OCI-LY3 (cell line): Measurements from ENCODE around the gene SFXN1.
"Not testable (repeated sequence)": the region's sequence is repeated elsewhere in the genome, so short reads cannot be mapped to it uniquely, and the experiment has no call there.

Source experiments
- H2AFZ ChIP-seq: fragments of 200-600, 300-600 bp; shearing (Covaris generic); 2 replicates; pipeline ENCODE4 v1.6.0; 2014; ENCODE audit warnings: antibody characterized with exemption, low read depth, low read length
- H3K27ac ChIP-seq: fragments of 200-600, 300-600 bp; sonication (generic); 2 replicates; pipeline ENCODE4 v1.5.1; 2014; ENCODE audit warnings: mild to moderate bottlenecking, low read length, moderate library complexity, mixed read lengths
- H3K27me3 ChIP-seq: fragments of 200-600, 300-600 bp; sonication (generic); 2 replicates; pipeline ENCODE4 v1.6.1; 2014; ENCODE audit warnings: low read depth, low read length, mixed read lengths
- H3K36me3 ChIP-seq: fragments of 200-600, 300-600 bp; sonication (generic); replicated peaks from 2 replicates; pipeline ENCODE3; 2014; ENCODE audit warnings: low read depth, low read length, mixed read lengths
- H3K4me1 ChIP-seq: fragments of 300-600, 200-600 bp; sonication (generic); 2 replicates; pipeline ENCODE4 v1.6.1; 2014; ENCODE audit warnings: low read length, mixed read lengths
- H3K4me2 ChIP-seq: fragments of 200-600, 300-600 bp; sonication (generic); 2 replicates; pipeline ENCODE4 v1.6.1; 2014; ENCODE audit warnings: low read length, mixed read lengths
- H3K4me3 ChIP-seq: fragments of 300-600, 200-600 bp; sonication (generic); 2 replicates; pipeline ENCODE4 v1.5.1; 2014; ENCODE audit warnings: antibody characterized with exemption, mild to moderate bottlenecking, low read length, moderate library complexity
- H3K79me2 ChIP-seq: fragments of 300-600, 200-600 bp; shearing (Covaris generic); 2 replicates; pipeline ENCODE4 v1.6.1; 2014; ENCODE audit warnings: mild to moderate bottlenecking, low read length, mixed read lengths
- H3K9ac ChIP-seq: fragments of 300-600, 200-600 bp; shearing (Covaris generic); 2 replicates; pipeline ENCODE4 v1.6.0; 2014; ENCODE audit warnings: mild to moderate bottlenecking, low read length, moderate library complexity
- H3K9me3 ChIP-seq: fragments of 200-600, 300-600 bp; shearing (Covaris generic); 2 replicates; pipeline ENCODE4 v1.6.1; 2014; ENCODE audit warnings: low read length, mixed read lengths; ENCODE audit not compliant: insufficient read depth
- H4K20me1 ChIP-seq: fragments of 200-600, 300-600 bp; sonication (generic); 2 replicates; pipeline ENCODE4 v1.6.1; 2016; ENCODE audit warnings: low read length, mixed read lengths; ENCODE audit not compliant: insufficient read depth
- CTCF ChIP-seq: fragments of 200-600, 300-600 bp; sonication (generic); IDR thresholded peaks from 2 replicates; pipeline ENCODE4 v1.5.1; 2014; ENCODE audit warnings: antibody characterized with exemption, low read length, low read depth
- EZH2phosphoT487 ChIP-seq: fragments of 200-600 bp; shearing (Covaris generic); IDR thresholded peaks from 2 replicates; pipeline ENCODE4 v1.6.1; 2018; ENCODE audit warnings: antibody characterized with exemption, mixed run types, low read depth

Gene SFXN1

DNA sequence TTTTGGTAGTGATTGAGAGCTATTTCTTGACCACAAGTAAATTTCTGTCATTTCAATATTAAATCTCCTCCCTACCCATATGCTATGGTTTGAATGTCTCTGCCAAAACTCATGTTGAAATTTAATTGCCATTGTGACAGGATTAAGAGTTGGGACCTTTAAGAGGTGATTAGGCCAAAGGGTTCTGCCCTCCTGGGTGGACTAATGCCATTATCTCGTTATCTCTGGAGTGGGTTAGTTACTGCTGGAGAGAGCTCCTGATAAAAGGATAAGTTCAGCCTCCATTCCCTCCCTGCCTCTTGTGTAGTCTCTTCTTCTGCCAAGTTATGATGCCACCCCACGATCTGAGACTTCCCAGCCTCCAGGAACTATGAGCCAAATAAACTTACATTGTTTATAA, 30.8 kb upstream of the SFXN1 start:
- Histone ChIP-seq H3K9ac (no peak overlapping the region), H3K79me2 (no peaks in the 10 kb centered on the region), H3K27ac (no peak overlapping the region), H3K36me3 (no peaks in the 10 kb centered on the region), H4K20me1 (no peaks in the 10 kb centered on the region), H3K4me2 (no peak overlapping the region), H3K27me3 (peaks cover 25% of the 10 kb centered on the region), H3K4me1 (no peaks in the 10 kb centered on the region), H3K9me3 (no peaks in the 10 kb centered on the region), H2AFZ (no peak overlapping the region), H3K4me3 (no peak overlapping the region)
- TF ChIP-seq CTCF (no peak), EZH2phosphoT487 (no peak)

- H3K4me3 ChIP-seq, result no peak overlapping the region
- H3K9me3 ChIP-seq, result no peaks in the 10 kb centered on the region
- H3K4me2 ChIP-seq, result no peak overlapping the region
- H4K20me1 ChIP-seq, result no peaks in the 10 kb centered on the region
- TF ChIP-seq EZH2phosphoT487 (no peak), CTCF (no peak)
- no peak overlapping the region for H3K9ac ChIP-seq
- no peak overlapping the region for H2AFZ ChIP-seq
- peaks cover 29% of the 10 kb centered on the region for H3K27me3 ChIP-seq
- no peaks in the 10 kb centered on the region for H3K36me3 ChIP-seq
- H3K4me1 ChIP-seq, result no peaks in the 10 kb centered on the region
- no peak overlapping the region for H3K27ac ChIP-seq
- no peaks in the 10 kb centered on the region for H3K79me2 ChIP-seq
Observed at GRCh38 chr5:175448276-175448675, 30.1 kb upstream of the SFXN1 start.

- Histone ChIP-seq H3K4me3 (no peak overlapping the region), H3K9me3 (no peaks in the 10 kb centered on the region), H3K36me3 (no peaks in the 10 kb centered on the region), H3K4me2 (no peak overlapping the region), H3K9ac (no peak overlapping the region), H3K79me2 (no peaks in the 10 kb centered on the region), H3K27ac (no peak overlapping the region), H4K20me1 (no peaks in the 10 kb centered on the region), H3K27me3 (peaks cover 29% of the 10 kb centered on the region), H3K4me1 (no peaks in the 10 kb centered on the region), H2AFZ (no peak overlapping the region)
- no peak for TF ChIP-seq EZH2phosphoT487
- no peak for TF ChIP-seq CTCF
Observed at GRCh38 chr5:175452166-175452565, 26.2 kb upstream of the SFXN1 start.

GRCh38 chr5:175454338-175454737, 24.0 kb upstream of the SFXN1 start:
- H3K4me3 ChIP-seq, H3K9me3 ChIP-seq, H3K36me3 ChIP-seq, H3K4me1 ChIP-seq, H3K9ac ChIP-seq, H3K27ac ChIP-seq, H2AFZ ChIP-seq, H3K79me2 ChIP-seq, H4K20me1 ChIP-seq, H3K4me2 ChIP-seq: not testable (repeated sequence)
- H3K27me3 ChIP-seq, result peaks cover 25% of the 10 kb centered on the region
